SJSA1 (cell line): Measurements from ENCODE around the gene CAST. TPM values are rescaled to one million over a fixed set of nuclear protein-coding genes. Genes with fewer than 3 reads are reported as not detected.
A peak's percentile ranks its signal among the peaks of the same experiment; 100 is the strongest.

ENCODE experiments used
- DNase-seq, 2 experiments: peaks; one replicate each; pipeline ENCODE4 v3.0.0-alpha.2; 2015 to 2020; ENCODE audit warnings: low spot score in 2 of 2, low read depth in 1 of 2
- H3K27ac ChIP-seq: fragments of 250-450 bp; sonication (Bioruptor Pico); 2 replicates; pipeline ENCODE4 v1.5.1; 2020; ENCODE audit warnings: mild to moderate bottlenecking, moderate library complexity
- H3K27me3 ChIP-seq: fragments of 250-450 bp; sonication (Bioruptor Pico); replicated peaks from 2 replicates; pipeline ENCODE4 v1.5.1; 2020; ENCODE audit warnings: mild to moderate bottlenecking, moderate library complexity
- H3K36me3 ChIP-seq: fragments of 250-450 bp; sonication (Bioruptor Pico); 2 replicates; pipeline ENCODE4 v1.5.1; 2020; ENCODE audit warnings: mild to moderate bottlenecking
- H3K4me1 ChIP-seq: fragments of 250-450 bp; sonication (Bioruptor Pico); replicated peaks from 2 replicates; pipeline ENCODE4 v1.6.1; 2021; ENCODE audit warnings: mild to moderate bottlenecking
- H3K4me3 ChIP-seq: fragments of 250-450 bp; sonication (Bioruptor Pico); 2 replicates; pipeline ENCODE4 v1.5.1; 2020; ENCODE audit warnings: mild to moderate bottlenecking
- H3K9me3 ChIP-seq: fragments of 250-450 bp; sonication (Bioruptor Pico); replicated peaks from 2 replicates; pipeline ENCODE4 v1.5.1; 2020; ENCODE audit warnings: mild to moderate bottlenecking
- total RNA-seq: library from RNA; depleted of rRNA; stranded (reverse); fragments of >200 nt; shearing (Covaris generic); gene quantifications from 2 replicates; pipeline ENCODE4 v1.2.3, GENCODE V29; 2014

Gene CAST
- total RNA-seq, 1 experiment from 2014 or later, result 234 TPM

- DNase-seq, result no peak
- H3K4me3 ChIP-seq, result no peak overlapping the region
- H3K9me3 ChIP-seq, result no peaks in the 10 kb centered on the region
- no peak overlapping the region for H3K27ac ChIP-seq
- no peaks in the 10 kb centered on the region for H3K27me3 ChIP-seq
- H3K4me1 ChIP-seq, result peaks cover 74% of the 10 kb centered on the region
- no peaks in the 10 kb centered on the region for H3K36me3 ChIP-seq
Observed at GRCh38 chr5:96651047-96651446, 11.1 kb upstream of the CAST start.

GRCh38 chr5:96651948-96652753, 10.0 kb upstream of the CAST start:
- no peak overlapping the region for H3K4me3 ChIP-seq
- peak overlapping the region; percentile 86 for H3K27ac ChIP-seq
- DNase-seq, result peak in 1 of 2 experiments; percentile 55
- peaks cover 85% of the 10 kb centered on the region for H3K4me1 ChIP-seq
- H3K36me3 ChIP-seq, result no peaks in the 10 kb centered on the region
- H3K9me3 ChIP-seq, result no peaks in the 10 kb centered on the region
- H3K27me3 ChIP-seq, result no peaks in the 10 kb centered on the region

- Histone ChIP-seq H3K27ac (peak overlapping the region; percentile 86), H3K9me3 (no peaks in the 10 kb centered on the region), H3K4me1 (peaks cover 92% of the 10 kb centered on the region), H3K27me3 (no peaks in the 10 kb centered on the region), H3K4me3 (no peak overlapping the region), H3K36me3 (no peaks in the 10 kb centered on the region)
- DNase-seq, result peak; percentile 92 to 95
Observed at GRCh38 chr5:96652769-96653454, 9.3 kb upstream of the CAST start.

- no peak for DNase-seq
- H3K4me3 ChIP-seq, result no peak overlapping the region
- peaks cover 95% of the 10 kb centered on the region for H3K4me1 ChIP-seq
- peak overlapping the region; percentile 86 for H3K27ac ChIP-seq
- no peaks in the 10 kb centered on the region for H3K9me3 ChIP-seq
- H3K36me3 ChIP-seq, result no peaks in the 10 kb centered on the region
- H3K27me3 ChIP-seq, result no peaks in the 10 kb centered on the region
Observed at GRCh38 chr5:96654209-96654608, 8.0 kb upstream of the CAST start.

GRCh38 chr5:96655085-96655484, 7.1 kb upstream of the CAST start:
- peak overlapping the region; percentile 86 for H3K27ac ChIP-seq
- H3K27me3 ChIP-seq, result no peaks in the 10 kb centered on the region
- no peaks in the 10 kb centered on the region for H3K36me3 ChIP-seq
- peaks cover 90% of the 10 kb centered on the region for H3K4me1 ChIP-seq
- no peaks in the 10 kb centered on the region for H3K9me3 ChIP-seq
- DNase-seq, result no peak
- H3K4me3 ChIP-seq, result no peak overlapping the region

GRCh38 chr5:96655506-96655905, 6.7 kb upstream of the CAST start:
- Histone ChIP-seq H3K27me3 (no peaks in the 10 kb centered on the region), H3K9me3 (no peaks in the 10 kb centered on the region), H3K4me1 (peaks cover 90% of the 10 kb centered on the region), H3K36me3 (no peaks in the 10 kb centered on the region), H3K27ac (peak overlapping the region; percentile 86), H3K4me3 (no peak overlapping the region)
- DNase-seq, result peak in 1 of 2 experiments; percentile 66

GRCh38 chr5:96657068-96657467, 5.1 kb upstream of the CAST start:
- H3K27me3 ChIP-seq, result no peaks in the 10 kb centered on the region
- no peak overlapping the region for H3K4me3 ChIP-seq
- peak overlapping the region; percentile 86 for H3K27ac ChIP-seq
- DNase-seq, result peak; percentile 81 to 93
- peaks cover 85% of the 10 kb centered on the region for H3K4me1 ChIP-seq
- no peaks in the 10 kb centered on the region for H3K36me3 ChIP-seq
- H3K9me3 ChIP-seq, result no peaks in the 10 kb centered on the region

- Histone ChIP-seq H3K27ac (no peak overlapping the region), H3K9me3 (no peaks in the 10 kb centered on the region), H3K36me3 (peaks cover 8% of the 10 kb centered on the region), H3K4me3 (no peak overlapping the region), H3K27me3 (no peaks in the 10 kb centered on the region), H3K4me1 (peaks cover 79% of the 10 kb centered on the region)
- no peak for DNase-seq
Observed at GRCh38 chr5:96658272-96658671, 3.9 kb upstream of the CAST start.

GRCh38 chr5:96659170-96659569, 3.0 kb upstream of the CAST start:
- Histone ChIP-seq H3K4me3 (no peak overlapping the region), H3K9me3 (no peaks in the 10 kb centered on the region), H3K27me3 (no peaks in the 10 kb centered on the region), H3K4me1 (peaks cover 76% of the 10 kb centered on the region), H3K36me3 (peaks cover 9% of the 10 kb centered on the region), H3K27ac (no peak overlapping the region)
- DNase-seq, result no peak

GRCh38 chr5:96660971-96661854, 963 bp upstream of the CAST start:
- peak in 1 of 2 experiments; percentile 68 for DNase-seq
- H3K9me3 ChIP-seq, result no peaks in the 10 kb centered on the region
- peaks cover 55% of the 10 kb centered on the region for H3K4me1 ChIP-seq
- H3K27me3 ChIP-seq, result no peaks in the 10 kb centered on the region; the same call in 1 of the 2 replicates
- peak overlapping the region; percentile 89 for H3K4me3 ChIP-seq
- peak overlapping the region; percentile 84 for H3K27ac ChIP-seq
- H3K36me3 ChIP-seq, result peaks cover 20% of the 10 kb centered on the region

- Histone ChIP-seq H3K36me3 (peaks cover 20% of the 10 kb centered on the region), H3K9me3 (no peaks in the 10 kb centered on the region), H3K4me3 (peak overlapping the region; percentile 89), H3K4me1 (peaks cover 38% of the 10 kb centered on the region), H3K27me3 (no peaks in the 10 kb centered on the region; the same call in 1 of the 2 replicates), H3K27ac (peak overlapping the region; percentile 84)
- peak; percentile 89 to 97 for DNase-seq
Observed at GRCh38 chr5:96662725-96663518, 746 bp downstream of the CAST start.

GRCh38 chr5:96663608-96664007, 1.4 kb downstream of the CAST start:
- Histone ChIP-seq H3K36me3 (peaks cover 20% of the 10 kb centered on the region), H3K27me3 (no peaks in the 10 kb centered on the region; the same call in 1 of the 2 replicates), H3K27ac (no peak overlapping the region), H3K4me3 (peak overlapping the region; percentile 89), H3K9me3 (no peaks in the 10 kb centered on the region), H3K4me1 (peaks cover 38% of the 10 kb centered on the region)
- DNase-seq, result no peak

- peaks cover 20% of the 10 kb centered on the region for H3K36me3 ChIP-seq
Observed at GRCh38 chr5:96664669-96665068, 2.5 kb downstream of the CAST start.

More at GRCh38 chr5:96664669-96665068, 2.5 kb downstream of the CAST start:
- Histone ChIP-seq H3K4me1 (peaks cover 44% of the 10 kb centered on the region), H3K9me3 (no peaks in the 10 kb centered on the region), H3K4me3 (no peak overlapping the region), H3K27me3 (no peaks in the 10 kb centered on the region; the same call in 1 of the 2 replicates), H3K27ac (no peak overlapping the region)
- DNase-seq, result no peak
